ENCODE data around the gene BMP8A.

BMP8A gene

DNA sequence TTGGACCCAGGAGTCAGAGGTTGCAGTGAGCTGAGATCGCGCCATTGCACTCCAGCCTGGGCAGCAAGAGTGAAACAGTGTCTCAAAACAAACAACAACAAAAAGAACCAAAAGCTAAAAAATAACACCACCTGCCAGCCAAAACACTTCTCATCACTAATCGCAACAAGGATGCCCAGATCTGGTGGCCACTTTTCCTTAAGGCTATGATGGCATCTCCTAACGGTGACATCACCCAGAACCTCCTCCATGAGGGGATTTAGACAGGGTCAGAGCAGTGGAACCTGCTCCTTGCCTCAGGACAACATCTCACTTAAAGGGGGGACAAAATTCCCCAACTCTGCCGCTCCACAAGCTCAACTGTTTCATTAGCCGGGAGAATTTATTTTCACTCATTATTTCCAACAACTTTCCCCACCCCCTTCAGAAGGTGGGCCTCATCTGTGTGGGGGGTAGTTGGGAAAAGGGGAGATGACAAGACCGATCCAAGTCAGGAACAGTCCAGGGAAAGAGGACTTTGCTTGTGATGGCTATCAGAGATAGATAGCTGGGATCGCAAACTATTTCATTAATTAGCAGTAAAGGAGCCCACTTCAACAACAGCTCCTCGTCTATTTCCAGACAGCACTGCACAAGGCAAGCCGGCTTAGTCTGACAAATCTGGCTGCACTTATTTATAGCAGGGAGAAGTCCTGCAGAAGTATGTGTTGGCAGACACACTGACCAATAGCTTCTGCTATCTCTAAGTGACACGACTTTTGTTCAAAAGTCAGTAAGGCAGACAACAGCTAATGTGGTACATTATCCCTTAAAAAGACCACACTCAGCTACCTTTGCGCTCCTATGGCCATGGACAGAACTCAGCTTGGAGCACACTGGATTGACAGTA, 82.5 kb downstream of the BMP8A start:
- CTCF ChIA-PET, result interaction anchor here (1.0 to 3.1 kb wide), 11 partner anchors 9 to 382 kb away, joined by 3 to 12 read pairs (median 5); no protein-coding TSS in a partner anchor
- POLR2A ChIA-PET, result interaction anchor here (0.5 to 0.6 kb wide), 3 partner anchors 28 to 230 kb away, joined by 4 to 6 read pairs (median 6); no protein-coding TSS in a partner anchor
- TF ChIP-seq, protein P1, sequence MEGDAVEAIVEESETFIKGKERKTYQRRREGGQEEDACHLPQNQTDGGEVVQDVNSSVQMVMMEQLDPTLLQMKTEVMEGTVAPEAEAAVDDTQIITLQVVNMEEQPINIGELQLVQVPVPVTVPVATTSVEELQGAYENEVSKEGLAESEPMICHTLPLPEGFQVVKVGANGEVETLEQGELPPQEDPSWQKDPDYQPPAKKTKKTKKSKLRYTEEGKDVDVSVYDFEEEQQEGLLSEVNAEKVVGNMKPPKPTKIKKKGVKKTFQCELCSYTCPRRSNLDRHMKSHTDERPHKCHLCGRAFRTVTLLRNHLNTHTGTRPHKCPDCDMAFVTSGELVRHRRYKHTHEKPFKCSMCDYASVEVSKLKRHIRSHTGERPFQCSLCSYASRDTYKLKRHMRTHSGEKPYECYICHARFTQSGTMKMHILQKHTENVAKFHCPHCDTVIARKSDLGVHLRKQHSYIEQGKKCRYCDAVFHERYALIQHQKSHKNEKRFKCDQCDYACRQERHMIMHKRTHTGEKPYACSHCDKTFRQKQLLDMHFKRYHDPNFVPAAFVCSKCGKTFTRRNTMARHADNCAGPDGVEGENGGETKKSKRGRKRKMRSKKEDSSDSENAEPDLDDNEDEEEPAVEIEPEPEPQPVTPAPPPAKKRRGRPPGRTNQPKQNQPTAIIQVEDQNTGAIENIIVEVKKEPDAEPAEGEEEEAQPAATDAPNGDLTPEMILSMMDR (IDR thresholded peaks at IDR 0.05; ENCODE audit: control extremely low read depth, extremely low read depth, low read depth, missing control alignments), result no peak
- no peak for DNase-seq (ENCODE audit: extremely low spot score)

DNA sequence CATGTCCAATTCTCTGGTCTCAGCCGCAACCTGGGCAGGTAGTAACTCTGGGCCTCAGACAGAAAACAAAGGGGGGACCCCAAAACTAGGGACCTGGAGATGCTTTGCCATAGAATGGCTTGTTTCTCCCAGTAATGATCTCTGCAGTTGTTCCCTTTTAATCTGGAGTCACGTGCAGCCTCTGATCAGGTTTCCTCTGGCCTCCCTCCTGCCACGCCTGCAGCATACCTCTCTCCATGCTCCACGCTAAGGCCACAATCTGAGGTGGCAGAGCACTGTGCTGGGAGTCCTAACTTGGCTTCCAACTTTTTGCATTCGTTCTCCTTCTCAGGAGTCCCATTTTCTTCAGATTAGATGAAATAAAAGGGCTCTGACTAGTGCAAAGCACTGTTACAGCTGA, 83.2 kb downstream of the BMP8A start:
- DNase-seq (ENCODE audit: extremely low spot score), result no peak
- TF ChIP-seq, protein P1 (IDR thresholded peaks at IDR 0.05; ENCODE audit: control extremely low read depth, extremely low read depth, low read depth, missing control alignments), result no peak
- POLR2A ChIA-PET, result interaction anchor here (0.5 to 0.6 kb wide), 2 partner anchors 231 to 819 kb away, joined by 6 read pairs; no protein-coding TSS in a partner anchor
- CTCF ChIA-PET, result interaction anchor here (1.1 to 3.1 kb wide), 9 partner anchors 10 to 382 kb away, joined by 3 to 12 read pairs (median 5); no protein-coding TSS in a partner anchor

Measured in GM10248 (cell line).